Skeletal muscle cell (primary cell): Measurements from ENCODE around the gene CR1.
A peak's percentile ranks its signal among the peaks of the same experiment; 100 is the strongest.
"Not testable (repeated sequence)": the region's sequence is repeated elsewhere in the genome, so short reads cannot be mapped to it uniquely, and the experiment has no call there.

Experiments used
- DNase-seq: peaks from one replicate; pipeline ENCODE4 v3.0.0-alpha.2; 2010; ENCODE audit warnings: low read depth
- H3K4me3 ChIP-seq: 2 replicates; pipeline ENCODE4 v1.5.1; 2011; ENCODE audit warnings: low read depth, mild to moderate bottlenecking, control low read depth, low read length, moderate library complexity

Gene CR1

DNA sequence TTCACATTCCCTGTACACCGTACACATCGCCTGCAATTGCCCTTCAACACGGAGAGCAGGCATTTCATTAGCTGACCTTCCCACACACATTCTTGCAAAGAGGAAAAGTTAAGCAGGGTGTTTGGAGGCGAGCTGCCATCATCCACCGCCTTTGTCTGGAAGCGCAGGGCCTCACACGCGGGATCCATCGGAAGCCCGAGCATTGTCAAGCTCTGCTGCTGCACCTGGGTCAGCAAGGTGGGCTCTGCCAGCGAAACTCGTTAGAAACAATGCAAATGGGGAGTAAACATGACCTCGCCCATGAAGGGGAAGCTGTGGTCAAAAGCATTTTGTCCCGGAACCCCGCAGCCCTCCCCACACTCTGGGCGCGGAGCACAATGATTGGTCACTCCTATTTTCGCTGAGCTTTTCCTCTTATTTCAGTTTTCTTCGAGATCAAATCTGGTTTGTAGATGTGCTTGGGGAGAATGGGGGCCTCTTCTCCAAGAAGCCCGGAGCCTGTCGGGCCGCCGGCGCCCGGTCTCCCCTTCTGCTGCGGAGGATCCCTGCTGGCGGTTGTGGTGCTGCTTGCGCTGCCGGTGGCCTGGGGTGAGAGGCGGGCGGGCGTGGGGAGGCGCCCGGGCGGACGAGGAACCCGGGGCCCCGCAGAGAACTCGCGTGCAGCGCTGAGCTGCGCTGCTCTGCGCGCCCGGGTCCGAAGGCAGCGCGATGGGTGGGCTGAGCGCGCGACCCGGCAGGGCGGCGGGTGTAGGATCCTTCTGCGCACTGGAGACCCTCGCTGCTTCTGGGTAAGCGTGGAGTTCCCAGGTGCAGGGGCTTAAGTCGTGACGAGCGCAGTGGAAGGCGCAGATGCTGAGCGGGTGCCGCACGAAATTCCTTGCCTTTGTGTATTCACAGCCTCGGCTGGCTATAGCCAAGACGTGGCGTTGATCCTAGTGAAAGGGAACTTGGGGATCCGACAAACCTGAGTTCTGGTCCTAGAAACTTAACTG lies at the start of gene CR1:
CR1 (plus strand) TSS at position 357 of the 992 bp plus-strand sequence; CDS start at position 468, 111 bp downstream.
- peak within 1 kb of the TSS; percentile 25 for H3K4me3 ChIP-seq
- no peak for DNase-seq

DNA sequence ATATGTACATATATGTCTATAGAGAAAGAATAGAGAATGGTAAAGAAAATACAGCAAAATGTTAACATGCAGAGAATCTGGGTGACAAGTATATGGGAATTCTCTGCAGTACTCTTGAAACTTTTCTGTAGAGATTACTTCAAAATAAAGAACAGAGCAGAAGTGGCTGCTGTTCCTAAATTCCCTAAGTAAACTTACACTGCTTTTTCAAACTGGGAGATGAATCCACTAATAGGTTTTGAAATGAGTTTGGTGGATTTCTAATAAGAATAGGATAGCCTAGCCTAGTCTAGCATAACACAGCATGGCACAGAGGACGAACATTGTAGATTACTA lies 42.3 kb upstream of the CR1 start:
- DNase-seq: no peak
- no peak overlapping the region for H3K4me3 ChIP-seq

DNA sequence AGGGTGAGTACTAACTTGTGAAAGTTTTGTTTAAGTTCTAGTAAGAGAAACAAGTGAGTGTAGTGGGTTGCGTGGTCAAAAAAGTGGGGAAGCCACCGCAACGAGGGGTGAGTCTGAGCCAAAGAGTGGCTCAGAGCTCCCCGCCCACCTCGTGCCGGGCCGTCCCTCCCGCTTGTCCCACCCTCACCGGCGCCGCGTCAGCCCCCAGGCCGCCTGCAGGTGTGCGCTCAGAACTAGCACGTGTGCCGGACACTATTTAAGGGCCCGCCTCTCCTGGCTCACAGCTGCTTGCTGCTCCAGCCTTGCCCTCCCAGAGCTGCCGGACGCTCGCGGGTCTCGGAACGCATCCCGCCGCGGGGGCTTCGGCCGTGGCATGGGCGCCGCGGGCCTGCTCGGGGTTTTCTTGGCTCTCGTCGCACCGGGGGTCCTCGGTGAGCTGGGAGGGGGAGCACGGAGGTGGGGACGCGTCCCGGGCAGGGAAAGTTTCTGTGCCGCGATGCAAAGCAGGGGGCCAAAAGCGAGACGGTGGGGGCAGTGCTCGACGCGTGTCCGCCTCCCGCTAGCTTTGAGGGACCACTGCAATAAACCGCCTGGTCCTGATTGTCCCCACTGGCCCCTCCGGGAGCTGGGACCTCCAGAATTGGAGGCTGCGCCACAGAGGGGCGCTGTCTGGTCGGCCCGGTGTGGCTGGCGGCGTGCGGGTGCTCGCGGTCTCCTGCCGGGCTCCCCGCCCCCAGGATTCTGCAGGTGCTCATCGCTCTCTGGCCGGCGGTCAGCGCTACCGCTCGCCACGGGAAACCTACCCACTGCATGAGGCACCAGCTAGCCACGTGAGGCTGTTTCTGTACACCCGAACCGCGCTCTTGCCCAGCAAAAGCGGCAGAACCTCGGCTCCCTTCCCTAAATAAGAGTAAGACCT lies 41.7 kb upstream of the CR1 start, which contains the start of gene CR2:
CR2 (plus strand) TSS at position 283 of the 919 bp plus-strand sequence; CDS start at position 374, 91 bp downstream.
- no peak for DNase-seq
- peak within 1 kb of the TSS; percentile 26 for H3K4me3 ChIP-seq

DNA sequence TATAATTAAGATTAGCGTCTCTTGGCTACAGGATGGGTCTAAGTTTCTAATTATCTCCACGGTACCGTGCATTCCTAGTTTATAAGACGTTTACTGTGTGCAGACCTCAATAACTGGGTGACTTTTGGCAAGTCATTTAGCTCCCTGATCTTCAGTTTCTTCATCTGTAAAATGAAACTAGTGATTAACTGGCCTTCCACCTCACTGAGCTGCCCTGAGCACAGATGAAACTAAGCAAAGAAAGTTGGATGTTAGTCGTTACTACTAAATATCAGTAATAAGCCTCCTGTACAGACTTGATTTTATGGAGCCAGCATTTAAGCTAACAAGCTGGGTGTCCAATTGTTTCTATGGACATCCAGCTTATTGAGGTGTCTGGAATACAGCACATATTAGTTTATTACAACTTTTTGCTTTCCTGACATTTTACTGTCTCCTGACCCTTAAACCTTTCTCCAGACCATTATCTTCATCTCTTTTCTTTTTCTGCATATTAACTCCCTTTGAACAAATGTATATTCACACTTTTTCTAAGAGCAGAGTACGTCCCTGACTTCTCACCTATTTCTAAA lies 40.7 kb upstream of the CR1 start:
- no peak for DNase-seq
- no peak overlapping the region for H3K4me3 ChIP-seq

DNA sequence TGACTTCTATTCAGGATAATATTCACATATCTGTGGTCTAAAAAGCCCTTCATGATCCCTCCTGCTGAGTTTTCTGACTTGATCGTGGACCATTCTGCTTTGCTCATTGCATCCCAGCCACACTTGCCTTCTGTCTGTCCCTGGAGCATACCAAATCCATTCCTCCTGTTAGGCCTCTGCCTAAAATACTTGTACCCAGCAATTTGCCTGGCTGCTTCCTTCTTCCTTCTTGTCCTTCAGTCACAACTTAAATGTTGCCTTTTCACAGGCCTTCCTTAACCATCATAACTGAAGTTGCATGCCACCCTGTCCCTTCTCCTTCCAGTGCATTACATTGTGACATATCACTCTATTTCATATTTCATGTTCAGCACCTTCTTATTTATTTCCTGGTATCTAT lies 37.5 kb upstream of the CR1 start:
- DNase-seq: no peak
- H3K4me3 ChIP-seq: no peak overlapping the region

DNA sequence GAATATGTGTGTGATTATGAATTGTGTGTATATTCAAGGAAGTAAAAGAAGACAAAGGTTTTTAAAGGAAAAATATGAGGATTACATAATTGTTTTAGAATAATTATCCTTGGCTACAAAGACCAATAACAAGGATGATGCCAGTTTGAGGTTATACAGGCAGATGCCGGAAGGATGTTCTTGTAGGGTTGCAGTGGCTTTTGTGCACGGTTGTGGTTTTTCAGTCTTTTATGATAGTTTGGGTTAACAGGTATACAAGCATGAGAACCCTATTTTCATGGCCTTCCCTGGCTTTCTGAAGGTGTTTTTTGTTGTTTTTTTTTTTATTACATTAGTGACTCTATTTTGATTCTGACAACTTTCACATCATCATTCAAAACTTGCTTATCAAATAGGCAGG lies 36.9 kb upstream of the CR1 start:
- no peak overlapping the region for H3K4me3 ChIP-seq
- no peak for DNase-seq

DNA sequence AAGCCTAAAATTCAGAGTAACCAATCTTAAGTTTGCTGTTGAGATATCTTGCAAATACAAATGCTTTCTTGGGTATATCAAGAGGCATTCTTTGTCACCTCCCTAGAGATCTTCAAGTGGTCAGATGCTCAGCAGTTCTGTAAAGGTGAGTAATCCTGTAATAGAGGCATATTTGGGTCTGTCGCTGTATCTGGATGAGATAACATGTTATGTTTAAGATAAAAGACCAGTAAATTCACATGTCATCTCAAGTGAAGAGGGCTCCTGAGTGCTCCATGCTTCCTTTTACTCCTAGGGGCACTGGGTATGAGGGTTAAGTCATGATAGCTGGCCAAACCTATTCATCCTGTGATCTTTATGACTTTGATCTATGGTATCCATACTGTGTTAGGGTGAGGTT lies 34.3 kb upstream of the CR1 start:
- H3K4me3 ChIP-seq: no peak overlapping the region
- DNase-seq: no peak

DNA sequence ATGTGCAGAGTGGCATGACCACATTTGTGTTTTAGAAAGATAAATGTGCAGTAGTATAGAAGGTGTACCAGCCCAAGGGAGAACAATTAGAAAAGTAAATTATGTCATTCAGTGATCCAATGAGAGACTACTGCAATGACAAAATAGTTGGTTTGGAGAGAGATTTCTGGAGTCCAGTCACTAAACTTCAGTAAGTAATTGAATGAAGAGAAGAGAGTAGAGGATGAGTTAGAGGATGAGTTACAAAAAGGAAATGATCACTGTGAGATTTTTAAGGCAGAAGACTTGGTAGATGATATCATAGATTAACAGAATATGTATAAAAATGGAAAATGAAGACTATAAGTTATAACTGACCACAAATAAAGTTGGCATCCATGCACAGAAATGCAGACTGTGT lies 33.4 kb upstream of the CR1 start:
- no peak for DNase-seq
- no peak overlapping the region for H3K4me3 ChIP-seq

DNA sequence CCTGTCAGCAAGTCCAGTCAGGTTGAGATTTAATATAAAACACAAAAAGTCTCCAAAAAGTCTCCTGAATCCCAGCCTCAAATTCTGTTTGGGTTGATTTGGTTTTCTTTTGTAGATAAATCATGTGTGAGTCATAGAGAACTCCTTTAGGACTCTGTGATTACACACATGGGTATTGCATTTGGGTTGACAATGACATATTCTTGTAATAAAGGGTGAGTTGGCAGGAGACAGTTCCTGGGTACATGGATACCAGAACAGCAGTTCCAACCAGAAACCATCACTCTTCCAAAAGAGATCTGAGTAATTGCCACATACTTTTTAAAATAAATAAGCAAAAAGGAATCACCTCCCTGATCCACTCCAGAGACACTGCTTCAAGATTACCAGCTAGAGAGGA lies 32.9 kb upstream of the CR1 start:
- peak; percentile 4 for DNase-seq
- H3K4me3 ChIP-seq: no peak overlapping the region

DNA sequence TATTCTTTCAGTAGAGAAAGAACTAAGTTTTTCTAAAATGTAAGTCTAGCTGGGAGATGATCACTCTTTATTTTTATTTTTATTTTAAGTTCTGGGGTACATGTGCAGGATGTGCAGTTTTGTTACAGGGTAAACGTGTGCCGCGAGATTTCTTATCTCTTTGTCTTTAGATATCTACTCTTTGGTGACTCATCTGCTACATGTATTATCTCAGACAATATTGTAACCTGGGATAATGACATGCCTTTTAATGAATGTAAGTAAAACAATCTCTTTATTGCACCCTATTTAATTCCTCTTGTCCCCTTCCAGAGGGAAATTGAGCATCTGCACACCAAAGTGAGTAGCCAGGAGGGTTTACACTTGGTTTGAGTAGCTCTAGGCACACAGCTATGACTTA lies 32.4 kb upstream of the CR1 start:
- H3K4me3 ChIP-seq: no peak overlapping the region
- DNase-seq: no peak

DNA sequence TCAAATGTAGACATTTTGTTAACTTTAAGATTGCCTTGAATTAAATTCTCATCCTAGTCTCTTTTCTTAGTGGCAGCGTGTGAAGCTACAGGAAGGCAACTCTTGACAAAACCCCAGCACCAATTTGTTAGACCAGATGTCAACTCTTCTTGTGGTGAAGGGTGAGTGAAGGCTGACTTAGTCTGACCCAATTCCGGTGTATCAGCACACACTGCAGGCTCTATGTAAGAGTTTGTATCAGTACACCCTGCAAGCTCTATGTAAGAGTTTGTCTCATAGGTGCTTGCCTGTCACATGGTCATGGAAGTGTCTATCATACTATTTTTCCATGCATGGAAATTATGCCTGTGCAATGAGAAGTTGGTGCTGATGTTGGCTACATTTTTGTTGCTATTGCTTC lies 25.0 kb upstream of the CR1 start:
- DNase-seq: no peak
- H3K4me3 ChIP-seq: no peak overlapping the region

DNA sequence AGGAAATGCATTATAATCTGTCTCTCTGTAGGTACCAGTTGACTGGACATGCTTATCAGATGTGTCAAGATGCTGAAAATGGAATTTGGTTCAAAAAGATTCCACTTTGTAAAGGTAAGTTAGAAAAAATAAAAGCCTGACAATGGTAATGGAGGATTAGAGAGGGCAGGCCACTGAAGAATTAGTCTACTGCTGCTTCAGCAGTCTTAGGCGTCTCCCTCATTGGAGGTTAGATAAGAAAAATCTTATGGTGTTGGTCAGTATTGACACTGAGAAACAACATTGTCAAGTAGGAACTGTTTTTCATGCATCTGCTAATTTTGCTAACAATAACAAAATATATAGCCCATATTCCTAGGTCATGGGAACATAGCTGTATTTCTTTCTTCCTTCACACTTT lies 21.7 kb upstream of the CR1 start:
- H3K4me3 ChIP-seq: no peak overlapping the region

DNA sequence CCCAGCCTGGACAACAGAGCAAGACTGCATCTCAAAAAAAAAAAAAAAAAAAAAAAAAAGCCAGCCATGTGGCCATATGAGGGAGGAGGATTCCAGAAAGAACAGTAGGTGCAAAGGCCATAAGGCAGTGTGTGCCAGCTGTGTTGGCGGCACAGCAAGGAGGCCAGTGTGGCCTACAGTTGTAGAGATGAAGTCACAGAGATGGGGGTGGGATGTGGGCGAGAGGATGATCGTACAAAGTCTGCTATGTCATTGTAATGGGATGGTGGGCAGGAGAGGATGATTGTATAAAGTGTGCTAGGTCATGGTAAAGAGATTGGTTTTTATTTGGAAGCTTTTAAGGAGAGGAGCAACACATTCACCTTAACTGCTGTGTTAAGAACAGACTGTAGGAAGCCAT lies 9.8 kb upstream of the CR1 start:
- no peak for DNase-seq
- no peak overlapping the region for H3K4me3 ChIP-seq

More for the DNA sequence above, 21.7 kb upstream of the CR1 start:
- no peak for DNase-seq

DNA sequence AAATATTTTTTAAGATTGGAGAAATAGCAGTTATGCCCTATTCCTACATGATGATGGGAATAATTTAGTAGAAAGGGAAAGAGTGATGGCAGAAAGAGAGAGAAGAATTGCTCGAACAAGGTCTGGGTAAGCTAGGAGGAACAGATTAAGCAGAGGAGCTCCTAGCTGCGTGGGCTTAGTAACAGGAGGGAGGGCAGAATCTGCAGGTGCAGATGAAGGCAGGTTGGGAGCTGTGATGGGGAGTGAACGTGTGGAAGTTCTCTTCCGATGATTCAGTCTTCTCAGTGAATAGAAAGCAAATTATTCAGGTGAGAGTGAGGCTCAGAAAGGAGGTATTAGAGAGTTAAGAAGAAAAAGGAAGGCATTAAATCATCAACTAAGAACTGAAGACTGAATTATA lies 8.3 kb upstream of the CR1 start:
- no peak overlapping the region for H3K4me3 ChIP-seq
- no peak for DNase-seq

DNA sequence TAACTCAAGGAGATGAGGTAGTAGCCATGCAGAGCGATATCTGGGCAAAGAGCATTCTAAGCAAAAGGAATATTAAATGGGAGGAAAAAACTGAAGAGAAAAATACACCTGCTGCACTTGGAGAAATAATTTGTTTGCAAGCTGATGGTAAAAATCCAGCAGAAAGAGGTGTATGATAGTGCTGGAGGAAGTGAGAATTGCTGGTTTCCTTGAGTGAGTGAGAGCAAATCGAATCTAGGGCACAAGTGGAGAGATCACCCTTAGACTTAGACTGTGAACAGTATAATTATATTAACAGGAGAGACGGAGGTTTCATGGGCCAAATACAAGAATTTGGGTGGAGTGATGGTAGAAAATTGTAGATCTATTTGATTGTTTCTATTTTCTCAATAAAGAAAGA lies 2.7 kb upstream of the CR1 start:
- DNase-seq: no peak
- H3K4me3 ChIP-seq: no peak overlapping the region

DNA sequence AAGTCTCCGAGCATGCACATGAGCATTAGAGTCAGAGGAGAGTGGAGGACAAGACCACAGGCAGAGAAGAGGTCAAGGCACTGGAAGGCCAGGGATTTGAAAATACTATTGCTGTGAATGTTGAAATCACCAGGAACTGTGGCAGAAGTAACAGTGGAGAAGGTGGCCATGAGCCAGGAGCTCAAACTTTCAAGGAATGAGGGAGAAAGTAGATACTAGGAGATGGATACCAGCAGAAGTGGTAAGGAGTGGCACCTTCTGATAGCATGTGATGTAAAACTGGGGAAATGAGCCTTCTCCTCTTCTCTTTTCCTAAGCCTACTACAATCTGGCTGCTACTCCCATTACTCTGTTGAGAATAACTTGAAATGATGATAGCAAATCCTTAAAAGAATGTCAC lies 1.8 kb upstream of the CR1 start:
- H3K4me3 ChIP-seq: no peak overlapping the region
- DNase-seq: no peak

DNA sequence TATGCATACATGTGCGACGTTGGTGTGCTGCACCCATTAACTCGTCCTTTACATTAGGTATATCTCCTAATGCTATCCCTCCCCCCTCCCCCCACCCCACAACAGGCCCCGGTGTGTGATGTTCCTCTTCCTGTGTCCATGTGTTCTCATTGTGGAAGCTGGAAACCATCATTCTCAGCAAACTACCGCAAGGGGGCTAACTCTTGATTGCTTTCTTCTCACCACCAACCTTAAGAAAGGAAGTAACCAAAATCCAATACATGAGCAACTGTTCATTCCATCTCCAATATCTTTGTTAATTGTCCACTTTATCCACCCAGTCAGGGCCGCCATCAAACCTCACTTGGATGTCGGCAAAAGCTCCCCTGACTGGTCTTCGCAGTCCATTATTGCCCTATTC lies 676 bp upstream of the CR1 start:
- not testable (repeated sequence) for DNase-seq, H3K4me3 ChIP-seq

DNA sequence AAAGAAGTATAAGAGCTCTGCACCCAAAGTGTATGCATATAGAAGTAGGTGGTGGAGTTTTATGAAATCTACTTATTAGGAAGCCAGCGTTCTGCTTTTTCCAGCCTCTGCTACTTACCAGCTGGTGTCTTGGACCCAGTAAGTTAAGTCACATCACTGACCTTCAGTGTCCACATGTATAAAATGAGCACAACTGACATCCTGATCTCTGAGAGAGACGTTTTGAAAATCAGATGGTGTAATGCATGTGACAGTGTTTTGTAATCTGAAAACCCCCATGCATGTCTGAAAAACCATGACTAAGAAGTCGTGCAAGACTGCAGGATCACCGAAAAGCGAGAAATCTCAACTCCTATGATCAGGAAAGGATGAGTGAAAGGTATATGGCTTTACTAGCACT lies 2.0 kb downstream of the CR1 start:
- H3K4me3 ChIP-seq: no peak overlapping the region
- no peak for DNase-seq

DNA sequence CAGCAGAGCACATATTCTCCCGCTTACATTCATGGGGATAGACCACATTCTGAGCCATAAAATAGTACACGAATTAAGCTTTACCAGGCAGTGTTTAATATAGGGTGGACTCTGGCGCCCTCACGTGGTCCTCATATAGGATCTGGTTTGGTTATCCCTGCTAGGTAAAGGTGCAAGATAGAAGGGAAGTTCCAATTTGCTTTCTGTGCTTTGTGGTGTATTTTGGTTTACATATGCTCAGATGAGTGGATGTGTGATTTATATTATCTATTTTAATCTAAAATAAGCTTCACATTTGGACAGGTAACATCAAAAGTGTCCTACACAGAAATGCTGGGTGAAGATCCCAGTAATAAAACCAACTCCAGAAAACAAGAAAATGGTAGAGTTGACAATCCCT lies 3.6 kb downstream of the CR1 start:
- no peak overlapping the region for H3K4me3 ChIP-seq
- peak; percentile 25 for DNase-seq

DNA sequence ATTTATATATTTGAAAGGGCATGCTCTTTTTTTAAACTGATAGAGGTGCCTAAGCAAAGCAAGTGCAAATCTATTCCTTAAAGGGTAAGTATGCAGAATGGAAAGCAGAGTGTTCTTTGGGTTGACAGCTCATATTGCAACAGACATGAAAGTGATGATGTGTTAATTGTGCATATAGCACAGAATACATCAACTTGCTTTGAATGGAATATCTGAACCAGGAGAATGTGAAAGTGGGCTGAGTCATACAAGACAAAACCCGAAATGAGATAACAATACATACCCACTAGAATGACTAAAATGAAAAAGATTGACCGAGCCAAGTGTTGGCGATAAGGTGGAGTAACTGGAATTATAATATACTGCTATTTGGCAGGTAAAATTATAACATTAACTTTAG lies 4.3 kb downstream of the CR1 start:
- no peak overlapping the region for H3K4me3 ChIP-seq
- DNase-seq: no peak
